GM21381 (cell line): Measurements from ENCODE around the gene USP32.

Experiments
- ATAC-seq: cut with Tn5 transposase; IDR thresholded peaks from one replicate; pipeline ENCODE4 v1.9.1; 2021; ENCODE audit warnings: mild to moderate bottlenecking, moderate library complexity; ENCODE audit not compliant: unreplicated experiment

USP32 gene

DNA sequence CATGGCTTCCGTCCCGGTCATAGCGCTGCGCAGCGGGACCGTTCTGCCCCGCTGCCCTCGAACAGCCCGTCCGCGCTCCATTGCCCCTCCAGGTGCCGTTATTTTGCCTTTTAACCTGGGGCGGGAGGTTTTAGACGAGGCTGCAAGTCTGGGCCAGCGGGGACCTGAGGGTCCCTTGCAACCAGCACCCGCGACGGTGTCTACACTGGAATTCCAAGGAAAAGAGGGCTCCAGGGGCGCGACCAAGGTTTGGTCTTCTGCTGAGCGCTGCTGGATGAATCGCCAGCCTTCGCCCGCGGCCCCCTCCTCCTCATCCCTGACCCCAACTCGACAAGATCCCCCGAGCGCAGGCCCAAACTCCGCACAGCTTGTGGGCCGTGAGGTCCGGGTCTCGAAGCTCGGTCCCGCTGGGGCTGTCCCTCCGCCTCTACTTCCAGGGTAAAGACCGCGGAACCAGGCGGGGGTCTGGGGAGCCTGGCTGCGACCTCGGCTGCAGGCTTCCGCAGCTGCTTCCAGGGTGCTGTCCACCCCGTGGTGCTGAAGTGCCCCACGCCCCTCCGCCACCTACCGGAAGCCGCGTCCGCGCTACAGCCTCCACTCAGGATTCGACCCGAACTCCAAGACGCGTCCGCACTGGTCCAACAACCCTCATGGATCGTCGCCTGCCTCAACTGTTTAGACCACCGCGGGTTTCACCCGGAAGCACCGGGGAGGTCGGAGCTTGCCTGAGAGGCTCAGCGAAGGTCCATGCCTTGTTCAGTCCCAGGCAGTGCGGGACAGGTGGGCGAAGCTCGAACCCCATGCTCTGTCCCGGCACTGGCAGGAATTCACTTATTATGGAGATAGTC, 252.3 kb downstream of the USP32 start:
- ATAC-seq: no peak

DNA sequence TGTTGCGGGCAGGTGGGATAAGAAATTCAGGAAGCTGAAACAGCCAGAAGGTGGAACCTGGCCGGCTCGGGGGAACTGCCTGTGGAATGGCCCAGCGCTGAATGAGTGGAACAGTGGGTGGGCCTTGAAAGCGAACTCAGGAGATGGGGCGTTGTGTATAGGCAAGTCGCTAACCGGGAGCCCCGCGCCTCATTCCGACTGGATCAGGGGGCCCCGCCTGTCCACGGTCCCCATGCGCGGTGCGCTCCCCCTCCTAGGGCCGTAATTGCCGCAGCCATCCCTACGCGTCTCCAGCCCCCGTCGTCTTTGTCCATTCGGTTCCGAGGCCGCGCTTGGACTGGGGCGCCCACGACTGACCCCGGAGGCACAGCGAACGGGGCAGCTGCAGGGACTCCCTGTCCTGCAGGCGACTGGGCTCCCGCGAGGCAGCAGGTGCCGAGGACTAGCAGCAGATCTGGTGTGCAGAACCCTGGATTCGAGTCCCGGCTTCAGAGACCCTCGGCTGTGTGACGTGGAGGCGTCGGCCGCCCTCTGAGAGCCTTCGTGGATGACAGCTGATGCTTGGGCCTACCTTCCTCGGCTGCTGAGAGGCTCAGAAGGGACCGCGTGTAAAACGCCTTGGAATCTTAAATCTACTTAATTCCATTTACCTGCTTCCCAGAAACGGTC, 253.0 kb downstream of the USP32 start:
- no peak for ATAC-seq

DNA sequence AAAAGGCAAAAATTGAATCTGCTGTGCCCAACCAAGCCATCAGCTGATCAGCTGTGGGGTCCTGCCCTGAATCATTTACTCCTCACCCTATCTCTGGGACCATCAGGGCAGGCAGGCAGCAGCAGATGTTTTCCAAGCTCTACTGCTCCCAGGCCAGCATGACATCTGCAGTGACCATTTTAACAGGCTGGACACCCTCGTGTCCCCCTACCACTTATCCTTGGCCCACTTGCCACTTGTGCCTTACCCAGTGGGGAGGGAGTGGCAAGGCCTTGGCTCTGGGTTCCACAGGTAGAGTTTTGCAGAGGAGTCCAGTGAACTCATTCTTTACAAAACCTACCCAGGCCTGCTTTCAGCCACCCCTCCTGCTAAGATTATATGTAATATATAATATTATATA, 254.2 kb downstream of the USP32 start:
- ATAC-seq: no peak

GRCh38 chr17:60135951-60136666, 255.8 kb downstream of the USP32 start:
- ATAC-seq: no peak

DNA sequence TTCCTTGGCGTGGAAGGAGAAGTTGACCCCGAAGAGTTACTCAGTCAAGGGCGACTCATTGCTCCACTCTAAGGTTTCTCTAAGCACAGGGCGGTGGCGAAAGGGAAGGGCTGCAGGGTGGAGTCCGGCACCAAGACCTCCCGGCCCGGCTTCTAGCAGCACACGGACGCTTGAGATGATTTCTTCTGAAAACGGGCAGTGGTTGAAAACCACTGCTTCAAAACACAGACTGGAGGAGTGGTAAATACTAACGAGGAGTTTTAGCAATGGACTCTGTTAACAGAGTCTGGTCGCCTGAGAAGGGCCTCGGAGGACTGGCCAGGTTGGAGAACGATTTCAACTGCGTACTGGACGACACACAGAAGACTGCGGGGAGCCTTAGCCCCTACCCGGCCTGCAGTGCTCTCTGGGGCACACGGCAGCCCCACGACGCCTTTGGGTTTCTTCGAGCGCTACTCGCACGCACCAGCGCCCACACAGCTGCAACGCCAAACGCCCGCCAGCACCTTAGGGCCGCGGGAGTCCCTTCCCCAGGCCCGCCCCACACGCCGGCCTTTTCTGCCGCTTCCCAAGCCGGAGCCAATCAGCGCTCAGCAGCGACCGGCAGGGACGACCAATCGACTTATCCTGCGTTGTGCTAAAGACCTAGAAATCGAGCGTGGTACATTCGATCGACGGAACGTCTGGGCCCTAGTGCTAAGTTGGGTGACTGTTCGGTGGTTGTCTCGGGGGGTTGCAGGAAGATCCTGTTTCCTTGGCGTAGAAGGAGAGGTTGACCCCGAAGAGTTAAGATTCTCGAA, 256.6 kb downstream of the USP32 start:
- peak; percentile 88 for ATAC-seq

DNA sequence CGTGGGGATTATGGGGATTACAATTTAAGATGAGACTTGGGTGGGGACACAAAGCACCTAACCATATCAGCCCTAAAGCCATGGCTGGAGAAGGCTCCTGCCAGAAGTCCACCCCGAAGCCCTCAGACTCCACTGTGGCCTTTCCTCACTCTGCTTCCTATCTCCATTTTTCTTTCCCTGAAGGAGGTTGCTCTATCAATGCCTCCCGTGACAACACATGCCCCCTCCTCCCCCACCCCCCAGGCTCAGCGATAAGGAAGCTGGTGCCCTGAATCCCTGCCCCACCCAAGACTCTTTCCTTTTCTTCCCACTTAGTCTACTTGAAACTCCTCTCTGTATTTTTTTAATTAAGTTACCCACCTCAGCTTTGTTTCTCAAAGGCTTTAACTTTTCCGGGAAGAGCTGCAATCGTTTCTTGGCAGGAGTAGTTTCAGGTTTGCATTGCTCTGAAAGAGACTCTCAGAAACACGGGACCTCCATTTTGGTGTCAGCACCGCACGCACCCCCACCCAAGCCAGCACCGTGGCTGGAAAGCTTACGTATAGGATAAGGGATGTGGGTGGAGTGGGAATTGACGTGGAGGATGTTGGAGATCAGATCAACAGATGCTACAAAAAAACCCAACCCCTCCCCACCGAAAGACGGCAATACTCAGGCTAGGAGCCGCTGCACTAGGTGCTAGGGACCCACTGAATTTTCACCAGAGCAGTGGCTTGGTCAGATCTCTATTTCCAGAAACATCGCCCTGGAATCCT, 257.4 kb downstream of the USP32 start:
- ATAC-seq: peak; percentile 13

- no peak for ATAC-seq
Observed at GRCh38 chr17:60130466-60130865, 261.5 kb downstream of the USP32 start.

- no peak for ATAC-seq
Observed at GRCh38 chr17:60129164-60129563, 262.8 kb downstream of the USP32 start.
